AG08396 (cell line): ENCODE measurements around the gene MORN3.
"Not testable (repeated sequence)": the region's sequence is repeated elsewhere in the genome, so short reads cannot be mapped to it uniquely, and the experiment has no call there.

Experiments used
- DNase-seq: peaks from one replicate; pipeline ENCODE4 v3.0.0; 2012; ENCODE audit warnings: low spot score, mixed read lengths

MORN3 gene

GRCh38 chr12:121669521-121669900 is at the start of gene MORN3:
MORN3 (minus strand) TSS chr12:121669654; CDS start chr12:121669483, 171 bp downstream.
- no peak for DNase-seq

DNA sequence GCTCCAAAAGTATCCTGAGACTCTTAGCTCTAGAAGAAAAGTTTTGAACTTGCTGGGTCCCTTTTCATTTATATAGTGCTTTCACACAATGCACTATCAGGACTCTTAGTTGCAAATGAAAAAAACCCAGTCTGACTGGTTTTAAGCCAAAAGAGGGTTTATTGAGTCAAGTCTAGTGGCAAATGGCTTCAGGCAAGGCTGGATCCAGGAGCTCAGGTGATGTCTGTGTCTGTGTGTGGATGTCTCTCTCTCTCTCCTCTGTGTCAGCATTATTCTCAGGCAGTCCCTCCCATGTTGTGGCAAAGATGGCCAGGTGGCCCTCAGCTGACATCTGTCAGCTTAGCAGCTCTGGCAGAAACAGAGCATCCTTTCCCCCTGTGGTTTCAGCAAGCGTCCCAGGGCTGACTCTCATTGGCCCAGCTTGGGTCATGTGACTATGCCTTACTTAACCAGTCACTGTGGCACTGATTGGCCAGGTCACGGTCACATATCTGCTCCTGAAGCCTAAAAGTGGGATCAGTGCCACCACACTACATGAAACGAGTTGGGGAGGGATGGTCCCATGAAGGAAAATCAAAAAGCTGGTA is 49.3 kb upstream of the MORN3 start:
- DNase-seq = no peak

GRCh38 chr12:121717041-121717699 is 47.7 kb upstream of the MORN3 start:
- DNase-seq = peak; percentile 51

DNA sequence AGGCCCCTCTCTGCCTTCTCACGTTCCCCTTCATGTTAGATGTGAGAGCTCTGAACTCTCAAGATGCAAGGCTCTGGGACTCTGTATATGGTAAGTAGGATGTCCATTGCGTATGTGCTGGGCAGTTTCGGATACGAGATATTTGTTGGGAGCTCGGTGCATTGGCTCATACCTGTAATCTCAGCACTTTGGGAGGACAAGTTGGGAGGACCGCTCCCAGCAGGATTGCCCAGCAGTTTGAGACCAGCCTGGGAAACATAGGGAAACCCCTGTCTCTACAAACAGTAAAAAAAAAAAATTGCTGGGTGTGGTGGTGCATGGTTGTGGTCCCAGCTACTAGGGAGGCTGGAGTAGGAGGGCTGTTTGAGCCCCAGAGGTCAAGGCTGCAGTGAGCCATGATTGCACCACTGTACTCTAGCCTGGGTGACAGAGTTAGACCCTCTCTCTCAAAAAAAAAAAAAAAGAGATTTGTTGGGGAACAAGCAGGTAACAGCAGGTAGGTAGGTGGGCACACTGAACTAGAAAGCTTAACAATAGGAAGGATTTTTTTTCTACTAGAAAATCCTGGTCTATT is 46.5 kb upstream of the MORN3 start:
- no peak for DNase-seq

- DNase-seq = not testable (repeated sequence)
These were observed 45.6 kb upstream of the MORN3 start for GRCh38 chr12:121715055-121715454.

DNA sequence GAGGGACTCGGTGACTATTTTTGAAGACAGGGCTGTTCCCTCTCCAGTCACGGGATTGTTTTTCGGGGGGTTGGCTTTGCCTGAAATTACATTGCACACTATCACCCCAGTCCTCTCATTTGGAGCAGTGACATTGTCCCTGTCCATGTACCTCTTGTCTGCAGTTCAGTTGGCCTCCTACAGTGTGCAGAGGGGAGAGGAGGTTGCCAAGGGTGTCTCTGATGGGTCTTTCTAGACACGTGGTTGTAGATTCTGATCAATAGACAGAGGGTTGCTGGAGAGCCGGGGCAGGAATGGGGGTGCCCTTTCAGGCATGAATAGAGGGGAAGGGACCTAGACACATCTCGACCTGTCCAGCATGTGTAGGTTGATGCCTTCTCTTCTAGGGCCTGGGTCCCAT is 44.3 kb upstream of the MORN3 start:
- DNase-seq = no peak

- DNase-seq = no peak
These were observed 43.9 kb upstream of the MORN3 start for GRCh38 chr12:121713257-121713777.

DNA sequence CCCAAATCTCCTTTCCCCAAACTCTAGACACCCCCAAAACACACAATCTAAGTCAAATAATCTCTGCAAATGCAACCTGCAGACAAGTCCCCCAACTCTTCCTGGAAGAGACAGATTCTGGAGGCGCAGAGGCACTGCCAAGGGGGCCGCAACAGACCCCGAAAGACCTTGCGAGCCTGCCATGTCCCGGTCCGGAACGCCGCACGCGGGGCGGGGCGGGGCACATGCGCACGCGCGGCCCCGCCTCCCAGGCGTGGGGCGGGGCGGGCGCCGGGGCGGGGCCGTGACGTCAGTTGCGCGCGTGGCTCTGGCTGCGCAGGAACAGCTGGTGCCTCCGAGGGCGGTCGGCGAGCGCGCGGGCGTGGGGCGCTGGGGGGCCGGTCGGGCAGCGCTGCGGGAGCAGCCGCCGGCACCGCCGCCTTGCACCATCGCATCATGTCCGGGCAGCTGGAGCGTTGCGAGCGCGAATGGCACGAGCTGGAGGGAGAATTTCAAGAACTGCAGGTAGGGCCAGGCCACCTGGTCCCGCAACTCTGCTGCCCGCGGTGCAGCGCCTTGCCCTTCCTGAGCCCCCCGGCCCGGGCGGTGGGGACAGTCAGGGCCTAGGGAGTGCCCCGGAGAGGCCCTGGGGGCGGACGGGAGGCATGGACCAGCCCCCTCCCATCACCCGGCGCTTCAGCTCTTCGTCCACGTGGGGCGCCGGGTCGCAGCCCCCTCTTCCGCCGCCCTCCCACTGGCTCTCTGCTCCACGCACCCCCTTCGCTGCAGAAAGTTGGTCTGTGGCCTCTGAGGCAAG is 43.2 kb upstream of the MORN3 start, which contains the start of gene TMEM120B:
TMEM120B (plus strand) TSS at position 292 of the 796 bp plus-strand sequence; CDS start at position 436, 144 bp downstream.
- peak; percentile 97 for DNase-seq

DNA sequence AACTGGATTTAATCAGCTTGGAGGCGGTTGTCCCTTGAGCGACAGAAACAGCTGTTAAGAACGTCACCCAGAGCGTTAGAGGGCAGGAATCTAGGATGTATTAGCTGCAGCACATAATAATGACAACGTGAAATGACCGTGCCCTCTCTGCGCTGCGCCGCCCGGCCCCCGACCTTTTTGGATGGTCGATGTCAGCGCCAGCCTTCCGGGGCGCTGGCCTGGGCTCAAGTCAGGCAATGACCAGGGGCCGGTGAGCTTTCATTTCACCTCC is 42.7 kb upstream of the MORN3 start:
- no peak for DNase-seq

DNA sequence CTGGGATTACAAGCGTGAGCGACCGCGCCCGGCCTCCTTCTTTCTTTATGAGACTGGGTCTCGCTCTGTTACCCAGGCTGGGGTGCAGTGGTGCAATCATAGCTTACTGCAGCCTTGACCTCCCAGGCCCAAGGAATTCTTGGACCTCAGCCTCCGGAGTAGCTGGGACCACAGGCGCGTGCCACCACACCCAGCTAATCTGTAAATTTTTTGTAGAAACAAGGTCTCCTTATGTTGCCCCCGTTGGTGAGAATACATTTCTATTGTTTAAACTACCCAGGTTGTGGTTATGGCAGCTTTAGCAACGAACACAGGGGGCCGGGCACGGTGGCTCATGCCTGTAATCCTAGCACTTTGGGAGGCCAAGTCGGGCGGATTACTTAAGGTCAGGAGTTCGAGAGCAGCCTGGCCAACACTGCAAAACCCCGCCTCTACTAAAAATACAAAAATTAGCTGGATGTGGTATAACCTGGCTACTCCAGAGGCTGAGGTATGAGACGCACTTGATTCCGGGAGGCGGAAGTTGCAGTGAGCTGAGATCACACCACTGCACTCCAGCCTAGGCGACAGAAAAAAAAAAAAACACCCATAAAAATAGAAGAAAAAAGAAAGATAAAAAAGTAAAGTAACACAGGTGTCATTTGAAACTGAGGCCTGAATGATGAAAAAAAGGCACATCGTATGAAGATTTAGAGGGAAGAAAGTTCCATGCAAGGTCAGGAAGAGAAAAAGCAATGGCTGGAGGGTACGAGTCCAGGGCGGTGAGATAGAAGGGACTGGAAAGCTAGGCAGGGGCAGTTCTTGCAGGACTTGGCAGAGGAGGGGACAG is 42.1 kb upstream of the MORN3 start:
- DNase-seq = no peak

GRCh38 chr12:121709478-121709961 is 40.1 kb upstream of the MORN3 start:
- peak; percentile 36 for DNase-seq

DNA sequence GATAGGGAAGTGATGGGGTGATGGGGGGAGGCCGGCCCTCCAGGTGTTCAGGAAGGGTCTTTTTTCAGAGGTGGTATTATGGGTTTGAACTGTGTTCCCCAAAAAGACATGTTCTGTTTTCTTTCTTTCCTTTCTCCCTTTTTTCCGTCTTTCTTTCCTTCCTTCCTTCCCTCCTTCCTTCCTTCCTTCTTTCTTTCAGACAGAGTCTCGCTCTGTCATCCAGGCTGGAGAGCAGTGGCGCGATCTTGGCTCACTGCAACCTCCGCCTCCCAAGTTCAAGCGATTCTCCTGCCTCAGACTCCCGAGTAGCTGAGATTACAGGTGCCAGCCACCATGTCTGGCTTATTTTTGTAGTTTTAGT is 39.6 kb upstream of the MORN3 start:
- not testable (repeated sequence) for DNase-seq

DNA sequence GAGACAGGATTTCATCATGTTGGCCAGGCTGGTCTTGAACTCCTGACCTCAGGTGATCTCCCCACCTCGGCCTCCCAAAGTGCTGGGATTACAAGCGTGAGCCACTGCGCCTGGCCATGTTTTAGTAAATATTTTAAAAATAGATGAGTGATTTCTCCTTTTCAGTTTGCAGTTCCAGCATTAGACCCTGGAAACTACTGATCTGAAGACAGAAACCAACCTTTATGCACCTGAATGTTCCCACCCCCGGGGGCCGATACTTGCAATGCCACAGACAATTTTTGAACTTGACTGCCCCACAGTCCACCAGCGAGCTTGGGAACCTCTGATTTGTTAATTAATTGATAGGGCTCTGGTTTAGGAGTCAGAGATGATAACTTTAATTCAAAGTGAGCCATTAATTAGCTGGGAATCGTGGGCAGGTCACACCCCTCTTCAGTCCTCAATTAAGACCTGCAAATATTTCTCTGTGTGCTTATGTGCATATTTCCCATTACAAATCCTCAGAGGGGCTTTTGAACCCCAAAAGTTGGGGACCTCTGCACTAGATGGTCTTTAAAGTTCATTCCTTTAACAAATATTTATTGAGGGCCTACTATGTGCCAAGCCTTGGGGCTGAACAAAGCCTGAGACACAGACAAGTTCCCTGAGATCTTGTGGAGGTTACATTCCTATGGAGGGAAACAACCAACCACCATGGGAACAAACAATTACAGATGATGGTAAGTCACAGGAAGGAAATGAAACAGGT is 39.0 kb upstream of the MORN3 start:
- no peak for DNase-seq

- no peak for DNase-seq
These were observed 36.1 kb upstream of the MORN3 start for GRCh38 chr12:121705514-121705913.

GRCh38 chr12:121702944-121703343 is 33.5 kb upstream of the MORN3 start:
- DNase-seq = no peak

- no peak for DNase-seq
These were observed 32.3 kb upstream of the MORN3 start for GRCh38 chr12:121701667-121702277.

DNA sequence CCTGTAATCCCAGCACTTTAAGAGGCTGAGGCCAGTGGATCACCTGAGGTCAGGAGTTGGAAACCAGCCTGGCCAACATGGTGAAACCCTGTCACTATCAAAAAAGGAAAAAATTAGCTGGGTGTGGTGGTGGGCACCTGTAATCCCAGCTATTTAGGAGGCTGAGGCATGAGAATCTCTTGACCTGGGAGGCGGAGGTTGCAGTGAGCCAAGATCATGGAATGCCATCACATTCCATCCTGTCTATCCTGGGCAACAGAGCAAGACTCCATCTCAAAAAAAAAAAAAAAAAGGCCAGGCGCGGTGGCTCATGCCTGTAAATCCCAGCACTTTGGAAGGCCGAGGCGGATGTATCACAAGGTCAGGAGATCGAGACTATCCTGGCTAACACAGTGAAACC is 28.4 kb upstream of the MORN3 start:
- DNase-seq = not testable (repeated sequence)

GRCh38 chr12:121697093-121697698 is 27.7 kb upstream of the MORN3 start:
- DNase-seq = peak; percentile 39

GRCh38 chr12:121693155-121693687 is 23.8 kb upstream of the MORN3 start:
- DNase-seq = no peak

DNA sequence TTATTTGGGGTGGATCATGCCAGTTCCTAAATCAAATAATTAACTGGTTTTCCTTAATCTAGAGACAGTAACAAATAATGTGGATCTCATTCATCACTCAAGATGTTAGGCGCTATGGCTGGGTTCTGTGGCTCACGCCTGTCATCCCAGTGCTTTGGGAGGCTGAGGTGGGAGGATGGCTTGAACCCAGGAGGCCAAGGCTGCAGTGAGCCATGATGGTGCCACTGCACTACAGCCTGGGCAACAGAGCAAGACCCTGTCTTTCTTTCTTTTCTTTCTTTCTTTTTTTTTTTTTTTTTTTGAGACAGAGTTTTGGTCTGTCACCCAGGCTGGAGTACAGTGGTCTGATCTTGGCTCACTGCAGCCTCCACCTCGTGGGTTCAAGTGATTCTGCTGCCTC is 23.3 kb upstream of the MORN3 start:
- not testable (repeated sequence) for DNase-seq
